CD4-positive, alpha-beta T cell treated with Interferon gamma for 1 hour (primary cell): Measurements from ENCODE around the gene C4orf17.

ENCODE experiments used
- DNase-seq: peaks from one replicate; pipeline ENCODE4 v3.0.0-alpha.2; 2020

Gene C4orf17

GRCh38 chr4:99540277-99540939 is 29.6 kb downstream of the C4orf17 start:
- no peak for DNase-seq

GRCh38 chr4:99552872-99553271 is 42.1 kb downstream of the C4orf17 start:
- no peak for DNase-seq

GRCh38 chr4:99563310-99564186 is 52.7 kb downstream of the C4orf17 start, which contains the start of gene TRMT10A:
TRMT10A (minus strand) TSS chr4:99564039; CDS start chr4:99559338, 4,701 bp downstream.
- DNase-seq = peak; percentile 95

DNA sequence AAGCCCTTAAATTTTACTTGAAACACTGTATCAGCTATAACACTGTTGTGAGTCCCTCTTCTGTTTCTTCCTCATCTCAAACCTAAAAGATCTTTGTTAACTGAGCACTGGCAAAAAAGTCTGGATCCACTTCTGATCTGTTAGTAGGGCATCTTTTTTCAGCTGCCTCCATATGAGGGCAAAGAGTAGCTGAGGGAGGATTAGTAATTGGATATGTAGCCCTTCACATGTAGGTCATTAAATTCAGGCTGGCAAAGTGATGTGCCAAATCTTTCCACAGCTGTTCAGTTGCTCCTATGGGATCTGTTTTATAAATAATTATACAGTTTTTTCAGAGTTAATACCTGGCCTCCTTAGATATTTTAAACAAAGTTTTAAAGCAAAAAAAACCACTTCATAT is 54.1 kb downstream of the C4orf17 start:
- DNase-seq = no peak

GRCh38 chr4:99571883-99572282 is 61.1 kb downstream of the C4orf17 start:
- DNase-seq = no peak

- DNase-seq = no peak
These were observed 61.9 kb downstream of the C4orf17 start for GRCh38 chr4:99572527-99573240.

GRCh38 chr4:99573735-99574368 is 63.0 kb downstream of the C4orf17 start:
- DNase-seq = no peak

DNA sequence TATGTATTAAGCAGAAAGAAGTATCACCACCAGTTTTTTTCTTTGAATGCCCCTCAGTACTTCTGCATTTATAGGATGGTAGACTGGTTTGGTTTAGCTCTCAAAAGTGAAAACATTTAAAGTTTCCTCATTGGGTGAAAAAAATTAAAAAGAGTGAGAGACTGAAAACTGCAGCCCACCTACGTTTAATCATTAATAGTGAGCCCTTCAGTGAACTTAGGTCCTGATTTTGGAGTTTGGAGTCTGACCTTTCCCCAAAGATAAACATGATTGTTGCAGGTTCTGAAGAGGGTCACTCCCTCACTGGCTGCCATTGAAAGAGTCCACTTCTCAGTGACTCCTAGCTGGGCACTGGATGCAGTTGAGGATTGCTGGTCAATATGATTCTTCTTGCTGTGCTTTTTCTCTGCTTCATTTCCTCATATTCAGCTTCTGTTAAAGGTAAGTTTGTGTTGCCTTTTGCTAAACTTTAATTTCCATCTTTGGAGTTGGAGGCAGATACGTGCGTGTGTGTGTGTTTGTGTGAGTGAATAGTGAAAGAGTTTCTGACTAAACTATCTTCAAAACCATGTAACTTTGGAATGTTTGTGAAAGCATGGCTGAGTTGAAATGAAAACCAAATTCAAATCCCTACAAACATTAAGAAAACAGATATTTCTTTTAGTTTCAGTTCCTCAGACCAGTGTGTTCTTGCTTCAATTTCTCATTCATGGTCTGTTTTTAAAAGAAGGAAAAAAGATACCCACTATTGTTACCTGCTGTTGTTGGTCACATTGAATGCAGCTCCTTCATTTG is 63.9 kb downstream of the C4orf17 start, which contains the start of gene MTTP:
Gene MTTP (plus strand): TSS at position 295 of the 795 bp plus-strand sequence. CDS start 86 bp downstream, at position 381.
- DNase-seq = no peak

DNA sequence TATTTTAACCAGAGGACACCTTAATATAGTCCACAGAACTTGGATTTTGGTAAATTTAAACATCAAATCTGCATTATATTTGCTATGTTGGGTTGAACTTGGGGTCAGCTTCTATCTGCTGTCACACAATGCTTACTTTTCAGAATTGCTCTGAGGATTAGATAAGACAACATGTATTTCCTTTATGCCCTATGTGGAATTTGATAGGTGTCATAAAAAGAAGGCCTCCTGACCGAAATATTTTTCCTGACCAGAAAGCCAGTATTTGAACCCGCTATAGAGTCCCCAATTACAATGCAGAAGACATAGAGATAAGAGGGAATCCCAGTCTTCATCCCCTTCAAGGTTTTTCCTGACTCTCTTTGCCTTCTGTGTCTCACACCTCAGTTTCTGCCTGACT is 67.9 kb downstream of the C4orf17 start:
- DNase-seq = no peak

- DNase-seq = no peak
These were observed 74.7 kb downstream of the C4orf17 start for GRCh38 chr4:99585516-99585915.

DNA sequence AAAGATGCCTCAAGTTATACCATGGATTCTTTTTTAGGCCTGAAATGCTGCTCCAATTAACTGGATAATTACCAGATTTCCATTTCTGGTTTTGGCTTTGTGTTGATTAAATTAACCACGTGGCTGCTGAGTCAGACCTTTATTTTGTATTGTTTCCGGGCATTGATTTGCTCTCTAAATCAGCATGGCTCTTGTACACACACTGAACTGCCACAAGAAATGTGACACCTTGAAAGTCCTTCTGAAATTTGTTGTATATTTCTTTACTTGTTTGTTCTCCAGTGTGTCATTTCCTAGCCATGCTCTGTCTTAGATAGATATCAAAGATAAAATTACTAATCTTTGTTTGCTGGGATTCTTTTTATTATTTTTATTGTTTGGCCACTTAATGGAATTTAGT is 75.5 kb downstream of the C4orf17 start:
- DNase-seq = no peak

- no peak for DNase-seq
These were observed 76.0 kb downstream of the C4orf17 start for GRCh38 chr4:99586797-99587196.

DNA sequence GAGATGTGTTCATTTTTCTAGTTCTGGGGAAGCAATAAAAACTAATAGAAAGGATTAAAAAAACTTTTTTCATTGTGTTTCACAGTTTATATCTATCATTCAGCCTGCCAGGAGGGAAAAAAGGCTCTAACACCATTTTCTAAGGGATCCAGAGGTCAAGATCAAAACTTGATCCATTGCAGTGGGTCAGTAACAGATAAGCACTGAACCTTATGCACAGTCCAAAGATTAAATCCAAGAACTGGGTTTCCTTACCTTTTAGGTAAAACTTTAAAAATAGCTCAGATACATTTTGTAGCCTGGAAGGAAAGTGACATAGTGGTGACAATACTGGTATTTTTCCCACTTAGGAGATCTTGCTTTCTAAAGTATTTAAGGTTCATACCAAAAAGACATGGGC is 76.5 kb downstream of the C4orf17 start:
- DNase-seq = no peak

GRCh38 chr4:99587803-99588202 is 77.0 kb downstream of the C4orf17 start:
- DNase-seq = no peak

DNA sequence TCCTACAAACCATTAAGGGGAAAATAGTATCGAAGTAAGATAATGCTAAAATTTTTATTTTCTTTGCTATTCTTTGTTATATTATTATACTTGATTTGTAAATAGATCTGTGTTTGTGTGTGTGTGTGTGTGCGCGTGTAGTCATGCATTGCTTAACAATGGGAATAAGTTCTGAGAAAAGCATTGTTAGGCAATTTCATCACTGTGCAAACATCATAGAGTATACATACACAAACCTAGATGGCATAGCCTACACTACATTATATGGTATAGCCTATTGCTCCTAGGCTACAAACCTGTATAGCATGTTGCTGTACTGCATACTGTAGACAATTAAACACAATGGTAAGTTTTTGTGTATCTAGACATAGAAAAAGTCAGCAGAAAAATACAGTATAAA is 80.9 kb downstream of the C4orf17 start:
- no peak for DNase-seq
